ENCODE results near the gene ZNF521.
"Not testable (repeated sequence)": the region's sequence is repeated elsewhere in the genome, so short reads cannot be mapped to it uniquely, and the experiment has no call there.

The ZNF521 gene

DNA sequence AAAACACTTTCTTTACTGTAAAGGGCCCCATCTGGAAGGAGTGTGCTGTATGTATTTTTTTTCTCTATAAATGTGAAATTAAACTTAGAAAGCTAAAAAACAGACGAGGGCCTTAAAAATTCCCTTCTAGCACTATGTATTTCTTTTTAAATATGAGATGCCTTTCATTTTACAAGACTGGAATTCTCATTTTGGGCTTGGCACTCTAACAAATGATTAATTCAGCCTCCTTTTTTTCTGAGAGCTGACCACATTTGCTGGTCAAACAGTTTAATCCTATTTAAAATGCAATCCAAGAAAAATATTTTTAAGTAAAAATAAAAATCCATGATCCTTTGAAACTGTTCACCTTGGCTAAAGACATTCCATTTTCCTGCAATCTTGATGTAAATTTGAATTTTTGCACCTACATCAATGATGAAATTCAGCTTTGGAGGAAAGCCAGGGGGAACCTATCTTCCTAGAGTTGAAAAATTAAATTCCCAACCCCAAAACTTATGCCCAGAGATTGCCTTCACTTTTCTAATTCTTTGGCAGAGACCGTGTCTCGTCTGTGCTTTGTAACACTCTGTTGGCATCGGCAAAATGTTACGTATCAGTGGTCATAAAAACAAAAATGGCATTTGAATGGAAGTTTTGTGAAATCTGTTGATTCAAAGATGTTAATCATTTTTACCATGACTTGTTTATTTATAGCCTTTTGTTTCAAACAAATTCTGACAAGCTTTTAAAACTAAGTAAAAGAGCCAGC, 284.5 kb downstream of the ZNF521 start:
- DNase-seq = no peak

GRCh38 chr18:25066516-25066915, 285.4 kb downstream of the ZNF521 start:
- no peak for DNase-seq

DNA sequence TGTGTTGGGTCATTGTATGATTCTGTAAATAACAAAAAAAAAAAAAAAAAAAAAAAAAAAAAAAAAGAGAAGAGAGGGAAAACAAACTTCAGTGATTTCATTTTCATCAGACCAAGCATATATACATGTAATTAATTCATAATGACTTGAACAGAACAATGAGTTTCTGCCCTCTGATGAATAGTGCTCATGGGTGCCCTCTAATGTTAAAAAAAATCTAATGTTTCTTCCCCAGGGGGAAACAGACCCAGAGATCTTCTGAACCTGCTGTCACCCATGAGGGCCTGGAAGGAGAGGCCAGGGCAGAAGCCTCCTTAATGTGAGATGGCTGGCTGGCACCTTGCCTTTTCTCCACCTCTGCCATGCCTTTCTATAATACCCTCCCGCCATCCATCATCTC, 289.2 kb downstream of the ZNF521 start:
- DNase-seq = no peak

GRCh38 chr18:25061395-25061794, 290.6 kb downstream of the ZNF521 start:
- DNase-seq = no peak

DNA sequence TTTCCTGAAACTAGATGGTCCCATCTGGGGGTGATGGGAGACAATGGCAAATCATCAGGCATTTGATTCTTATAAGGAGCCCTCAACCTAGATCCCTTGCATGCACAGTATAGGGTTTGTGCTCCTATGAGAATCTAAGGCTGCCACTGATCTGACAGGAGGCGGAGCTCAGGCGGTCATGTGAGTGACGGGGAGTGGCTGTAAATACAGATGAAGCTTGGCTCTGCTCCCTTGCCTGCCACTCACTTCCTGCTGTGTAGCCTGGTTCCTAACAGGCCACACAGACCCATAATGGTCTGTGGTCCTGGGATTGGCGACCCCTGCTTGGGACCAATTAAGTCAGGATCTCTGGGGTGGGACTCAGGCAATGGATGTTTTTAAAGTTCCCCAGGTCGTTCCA, 293.4 kb downstream of the ZNF521 start:
- no peak for DNase-seq

- DNase-seq = no peak
These were observed 294.4 kb downstream of the ZNF521 start for GRCh38 chr18:25057491-25058050.

- DNase-seq = no peak
These were observed 295.5 kb downstream of the ZNF521 start for GRCh38 chr18:25056429-25056828.

GRCh38 chr18:25055076-25055475, 296.9 kb downstream of the ZNF521 start:
- no peak for DNase-seq

GRCh38 chr18:25053466-25053865, 298.5 kb downstream of the ZNF521 start:
- no peak for DNase-seq

- no peak for DNase-seq
These were observed 299.4 kb downstream of the ZNF521 start for GRCh38 chr18:25052511-25052921.

DNA sequence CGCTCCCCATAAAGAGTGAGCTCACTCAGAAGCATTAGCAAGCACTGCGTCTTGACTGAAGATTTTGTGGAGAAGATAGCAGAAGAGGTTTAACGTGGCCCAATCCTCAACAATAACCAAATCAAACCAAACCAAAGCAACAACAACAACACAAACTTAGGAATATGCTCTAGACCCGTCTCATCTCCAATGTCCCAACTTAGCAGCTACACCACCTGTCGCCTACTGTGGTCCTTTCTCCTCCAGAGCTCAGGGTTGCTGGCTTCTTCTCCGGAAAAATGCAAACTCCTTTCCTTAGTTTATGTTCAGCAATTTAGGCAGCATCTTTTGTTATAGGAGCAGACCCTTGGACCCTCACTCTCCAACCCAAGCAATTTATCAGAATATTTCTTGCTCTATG, 301.4 kb downstream of the ZNF521 start:
- DNase-seq = no peak

- DNase-seq = no peak
These were observed 304.0 kb downstream of the ZNF521 start for GRCh38 chr18:25047983-25048382.

GRCh38 chr18:25047421-25047820, 304.5 kb downstream of the ZNF521 start:
- no peak for DNase-seq

- DNase-seq = no peak
These were observed 307.3 kb downstream of the ZNF521 start for GRCh38 chr18:25044694-25045093.

- no peak for DNase-seq
These were observed 308.9 kb downstream of the ZNF521 start for GRCh38 chr18:25043104-25043503.

- DNase-seq = no peak
These were observed 309.3 kb downstream of the ZNF521 start for GRCh38 chr18:25042641-25043051.

GRCh38 chr18:25039781-25040180, 312.2 kb downstream of the ZNF521 start:
- DNase-seq = no peak

- DNase-seq = no peak
These were observed 313.7 kb downstream of the ZNF521 start for GRCh38 chr18:25038261-25038660.

- no peak for DNase-seq
These were observed 318.1 kb downstream of the ZNF521 start for GRCh38 chr18:25033747-25034471.

- not testable (repeated sequence) for DNase-seq
These were observed 318.8 kb downstream of the ZNF521 start for GRCh38 chr18:25033175-25033574.

DNA sequence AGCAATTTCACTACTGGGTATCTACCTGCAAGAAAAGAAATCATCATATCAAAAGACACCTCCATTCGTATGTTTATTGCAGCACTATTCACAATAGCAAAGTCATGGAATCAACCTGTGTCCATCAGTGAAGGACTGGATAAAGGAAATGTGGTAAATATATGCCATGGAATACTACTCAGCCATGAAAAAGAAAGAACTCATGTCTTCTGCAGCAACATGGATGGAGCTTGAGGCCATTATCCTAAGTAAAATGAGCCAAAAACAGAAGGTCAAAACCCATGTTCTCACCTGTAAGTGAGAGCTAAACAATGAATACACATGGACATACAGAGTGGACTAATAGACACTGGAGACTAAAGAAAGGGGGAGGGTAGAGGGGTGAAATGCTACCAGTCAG, 322.2 kb downstream of the ZNF521 start:
- no peak for DNase-seq

- DNase-seq = no peak
These were observed 332.0 kb downstream of the ZNF521 start for GRCh38 chr18:25019931-25020330.

DNA sequence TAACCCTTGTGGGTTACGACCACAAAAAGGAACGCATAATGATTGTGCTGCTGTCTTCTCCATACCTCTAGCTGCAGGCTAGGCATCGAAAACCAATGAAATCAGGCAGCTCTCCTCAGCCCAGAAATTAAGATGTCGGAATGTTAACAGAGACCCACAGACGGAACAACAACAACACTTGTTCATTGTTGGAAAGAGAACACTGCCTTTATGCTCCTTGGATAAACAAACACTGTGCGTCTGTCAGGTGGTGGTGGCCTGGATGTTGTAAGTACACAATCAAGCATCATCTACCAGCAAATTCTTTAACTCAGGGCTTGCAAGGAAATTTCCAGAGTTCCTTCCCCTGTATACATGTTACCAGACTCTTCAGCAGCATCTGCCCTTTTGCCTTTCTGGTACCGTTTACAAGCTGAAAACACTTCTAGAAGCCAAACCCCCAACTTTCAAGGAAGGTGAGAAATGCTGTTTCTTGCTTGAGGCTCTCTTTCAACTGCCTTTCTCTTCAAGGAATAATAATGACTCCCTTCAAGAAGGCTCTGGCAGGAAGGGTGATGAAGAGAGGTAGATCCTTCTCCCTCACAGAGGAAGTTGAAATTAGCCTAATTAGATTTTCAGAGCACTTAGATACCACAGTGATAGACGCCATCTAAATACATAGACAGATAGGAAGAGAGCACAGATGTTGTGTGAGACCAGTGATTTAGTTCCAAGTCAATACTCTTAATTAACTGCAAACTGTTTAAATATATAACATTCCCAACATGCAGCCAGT, 332.7 kb downstream of the ZNF521 start:
- no peak for DNase-seq
